ENCODE results near the gene KIF3B.
"Not testable (repeated sequence)": the region's sequence is repeated elsewhere in the genome, so short reads cannot be mapped to it uniquely, and the experiment has no call there.

DNA sequence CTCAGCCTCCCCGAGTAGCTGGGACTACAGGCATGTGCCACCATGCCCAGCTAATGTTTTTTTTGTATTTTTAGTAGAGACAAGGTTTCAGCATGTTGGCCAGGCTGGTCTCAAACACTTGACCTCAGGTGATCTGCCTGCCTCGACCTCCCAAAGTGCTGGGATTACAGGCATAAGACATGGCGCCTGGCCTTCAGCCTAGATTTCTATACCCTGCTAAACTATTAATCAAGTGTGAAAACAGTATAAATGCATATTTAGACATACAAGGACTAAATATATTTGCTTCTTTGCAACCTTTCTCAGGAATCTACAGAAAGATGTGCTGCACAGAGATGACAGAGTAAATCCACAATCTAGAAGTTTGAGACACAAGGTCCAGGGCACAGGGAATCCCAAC, 2.3 kb upstream of the KIF3B start:
- TF ChIP-seq, protein P1, sequence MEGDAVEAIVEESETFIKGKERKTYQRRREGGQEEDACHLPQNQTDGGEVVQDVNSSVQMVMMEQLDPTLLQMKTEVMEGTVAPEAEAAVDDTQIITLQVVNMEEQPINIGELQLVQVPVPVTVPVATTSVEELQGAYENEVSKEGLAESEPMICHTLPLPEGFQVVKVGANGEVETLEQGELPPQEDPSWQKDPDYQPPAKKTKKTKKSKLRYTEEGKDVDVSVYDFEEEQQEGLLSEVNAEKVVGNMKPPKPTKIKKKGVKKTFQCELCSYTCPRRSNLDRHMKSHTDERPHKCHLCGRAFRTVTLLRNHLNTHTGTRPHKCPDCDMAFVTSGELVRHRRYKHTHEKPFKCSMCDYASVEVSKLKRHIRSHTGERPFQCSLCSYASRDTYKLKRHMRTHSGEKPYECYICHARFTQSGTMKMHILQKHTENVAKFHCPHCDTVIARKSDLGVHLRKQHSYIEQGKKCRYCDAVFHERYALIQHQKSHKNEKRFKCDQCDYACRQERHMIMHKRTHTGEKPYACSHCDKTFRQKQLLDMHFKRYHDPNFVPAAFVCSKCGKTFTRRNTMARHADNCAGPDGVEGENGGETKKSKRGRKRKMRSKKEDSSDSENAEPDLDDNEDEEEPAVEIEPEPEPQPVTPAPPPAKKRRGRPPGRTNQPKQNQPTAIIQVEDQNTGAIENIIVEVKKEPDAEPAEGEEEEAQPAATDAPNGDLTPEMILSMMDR (IDR thresholded peaks at IDR 0.05; ENCODE audit: insufficient read depth, low read length), result not testable (repeated sequence)
- TF ChIP-seq, protein P2, sequence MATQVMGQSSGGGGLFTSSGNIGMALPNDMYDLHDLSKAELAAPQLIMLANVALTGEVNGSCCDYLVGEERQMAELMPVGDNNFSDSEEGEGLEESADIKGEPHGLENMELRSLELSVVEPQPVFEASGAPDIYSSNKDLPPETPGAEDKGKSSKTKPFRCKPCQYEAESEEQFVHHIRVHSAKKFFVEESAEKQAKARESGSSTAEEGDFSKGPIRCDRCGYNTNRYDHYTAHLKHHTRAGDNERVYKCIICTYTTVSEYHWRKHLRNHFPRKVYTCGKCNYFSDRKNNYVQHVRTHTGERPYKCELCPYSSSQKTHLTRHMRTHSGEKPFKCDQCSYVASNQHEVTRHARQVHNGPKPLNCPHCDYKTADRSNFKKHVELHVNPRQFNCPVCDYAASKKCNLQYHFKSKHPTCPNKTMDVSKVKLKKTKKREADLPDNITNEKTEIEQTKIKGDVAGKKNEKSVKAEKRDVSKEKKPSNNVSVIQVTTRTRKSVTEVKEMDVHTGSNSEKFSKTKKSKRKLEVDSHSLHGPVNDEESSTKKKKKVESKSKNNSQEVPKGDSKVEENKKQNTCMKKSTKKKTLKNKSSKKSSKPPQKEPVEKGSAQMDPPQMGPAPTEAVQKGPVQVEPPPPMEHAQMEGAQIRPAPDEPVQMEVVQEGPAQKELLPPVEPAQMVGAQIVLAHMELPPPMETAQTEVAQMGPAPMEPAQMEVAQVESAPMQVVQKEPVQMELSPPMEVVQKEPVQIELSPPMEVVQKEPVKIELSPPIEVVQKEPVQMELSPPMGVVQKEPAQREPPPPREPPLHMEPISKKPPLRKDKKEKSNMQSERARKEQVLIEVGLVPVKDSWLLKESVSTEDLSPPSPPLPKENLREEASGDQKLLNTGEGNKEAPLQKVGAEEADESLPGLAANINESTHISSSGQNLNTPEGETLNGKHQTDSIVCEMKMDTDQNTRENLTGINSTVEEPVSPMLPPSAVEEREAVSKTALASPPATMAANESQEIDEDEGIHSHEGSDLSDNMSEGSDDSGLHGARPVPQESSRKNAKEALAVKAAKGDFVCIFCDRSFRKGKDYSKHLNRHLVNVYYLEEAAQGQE (IDR thresholded peaks at IDR 0.05; ENCODE audit: insufficient replicate concordance, low read depth), result not testable (repeated sequence)

All from HL-60 (cell line).